H1 (cell line): ENCODE results near the gene KLHL36. TPM values are rescaled to one million over a fixed set of nuclear protein-coding genes. Genes with fewer than 3 reads are reported as not detected.
"Not testable (repeated sequence)": the region's sequence is repeated elsewhere in the genome, so short reads cannot be mapped to it uniquely, and the experiment has no call there.

Experiments used
- CTCF ChIA-PET: fragments of 300-600 bp; sonication (Branson Sonifier 250); formaldehyde crosslinking; loops from one replicate; lab custom pipeline; 2021; ENCODE audit not compliant: partially characterized antibody; lab: Charles Lee
- POLR2A ChIA-PET: fragments of 300-600 bp; sonication (Branson Sonifier 250); formaldehyde crosslinking; loops from one replicate; lab custom pipeline; 2021; ENCODE audit warnings: inconsistent platforms; ENCODE audit not compliant: partially characterized antibody; lab: Charles Lee
- DNase-seq, 2 experiments: peaks; one replicate each; pipeline versions ENCODE4 v3.0.0 to v3.0.0-alpha.2; 2010 to 2022; ENCODE audit warnings: low spot score in 2 of 2, low read depth in 1 of 2, mixed read lengths in 1 of 2
- FAIRE-seq: peaks from 2 replicates; lab custom pipeline; 2011; peaks lifted over from hg19 to GRCh38; lab: Jason Lieb, UNC
- H2AFZ ChIP-seq: 2 replicates; pipeline ENCODE4 v1.8.1; 2012; ENCODE audit warnings: low read length, inconsistent platforms
- H2AK5ac ChIP-seq: 2 replicates; pipeline ENCODE4 v1.6.1; 2013; ENCODE audit warnings: low read depth, low read length
- H2BK120ac ChIP-seq: replicated peaks from 2 replicates; pipeline ENCODE3; 2013; ENCODE audit warnings: low read depth, low read length, inconsistent platforms
- H2BK12ac ChIP-seq: 2 replicates; pipeline ENCODE4 v1.6.1; 2013; ENCODE audit warnings: low read depth, low read length
- H2BK15ac ChIP-seq: 2 replicates; pipeline ENCODE4 v1.6.1; 2013; ENCODE audit warnings: low read length
- H2BK20ac ChIP-seq: 2 replicates; pipeline ENCODE4 v1.6.1; 2013; ENCODE audit warnings: low read length
- H2BK5ac ChIP-seq: 2 replicates; pipeline ENCODE4 v1.6.1; 2013; ENCODE audit warnings: low read depth, low read length
- H3K14ac ChIP-seq: 2 replicates; pipeline ENCODE4 v1.6.1; 2013; ENCODE audit warnings: inconsistent platforms; ENCODE audit not compliant: insufficient read length
- H3K18ac ChIP-seq: 2 replicates; pipeline ENCODE4 v1.6.1; 2013; ENCODE audit warnings: low read length; ENCODE audit errors: extremely low read depth
- H3K23ac ChIP-seq: 2 replicates; pipeline ENCODE4 v1.6.1; 2013; ENCODE audit warnings: inconsistent platforms; ENCODE audit not compliant: insufficient read length
- H3K23me2 ChIP-seq: 2 replicates; pipeline ENCODE4 v1.6.1; 2013; ENCODE audit warnings: low read depth, low read length
- H3K27ac ChIP-seq: 2 replicates; pipeline ENCODE4 v1.6.1; 2011; ENCODE audit warnings: low read depth, low read length, inconsistent platforms
- H3K27me3 ChIP-seq, 4 experiments: replicated peaks in 1 of 4; 1 replicate in 1 of 4; 2 replicates in 3 of 4; pipeline versions ENCODE4 v1.6.1 to v1.8.1; 2011 to 2013; ENCODE audit warnings: low read length in 3 of 4, mild to moderate bottlenecking in 3 of 4, inconsistent platforms in 2 of 4, mixed read lengths in 2 of 4, moderate library complexity in 1 of 4; ENCODE audit not compliant: control insufficient read depth in 3 of 4, insufficient read depth in 3 of 4; ENCODE audit errors: extremely low read depth in 1 of 4
- H3K36me3 ChIP-seq, 4 experiments: 2 replicates each; pipeline versions ENCODE4 v1.6.1 to v1.8.1; 2011 to 2013; ENCODE audit warnings: mild to moderate bottlenecking in 4 of 4, low read length in 3 of 4, moderate library complexity in 2 of 4, control low read depth in 1 of 4, inconsistent platforms in 1 of 4; ENCODE audit not compliant: insufficient read depth in 4 of 4, control insufficient read depth in 2 of 4
- H3K4ac ChIP-seq: replicated peaks from 2 replicates; pipeline ENCODE3; 2013; ENCODE audit warnings: low read length, low read depth, mixed read lengths, inconsistent platforms; ENCODE audit not compliant: insufficient read length
- H3K4me1 ChIP-seq, 4 experiments: replicated peaks in 1 of 4; 1 replicate in 1 of 4; 2 replicates in 3 of 4; pipeline versions ENCODE4 v1.6.1 to v1.8.1; 2011 to 2013; ENCODE audit warnings: low read length in 3 of 4, inconsistent platforms in 2 of 4, mixed read lengths in 1 of 4; ENCODE audit not compliant: insufficient read depth in 4 of 4, control insufficient read depth in 3 of 4
- H3K4me2 ChIP-seq, 2 experiments: 2 replicates each; pipeline versions ENCODE4 v1.6.1 to v1.8.1; 2011 to 2013; ENCODE audit warnings: low read depth in 2 of 2, low read length in 2 of 2, control low read depth in 1 of 2, inconsistent platforms in 1 of 2, mild to moderate bottlenecking in 1 of 2; ENCODE audit not compliant: insufficient read depth in 1 of 2
- H3K4me3 ChIP-seq, 4 experiments: fragments of 200-600, 300-600 bp in 1 of 4; sonication (generic), shearing (Covaris generic), sonication (Bioruptor Twin) in 1 of 4; 2 replicates each; pipeline versions ENCODE4 v1.5.1 to v1.8.1; 2011 to 2016; ENCODE audit warnings: low read length in 4 of 4, low read depth in 3 of 4, control low read depth in 2 of 4, inconsistent platforms in 2 of 4, mild to moderate bottlenecking in 2 of 4, mixed read lengths in 1 of 4, moderate library complexity in 1 of 4; ENCODE audit not compliant: insufficient read depth in 2 of 4; ENCODE audit errors: extremely low read depth in 1 of 4
- H3K56ac ChIP-seq: replicated peaks from 2 replicates; pipeline ENCODE3; 2013; ENCODE audit warnings: low read depth, mild to moderate bottlenecking, mixed read lengths, low read length, inconsistent platforms; ENCODE audit not compliant: insufficient read length
- H3K79me1 ChIP-seq: 2 replicates; pipeline ENCODE4 v1.6.1; 2013; ENCODE audit warnings: low read depth, low read length, control low read depth
- H3K79me2 ChIP-seq, 2 experiments: 2 replicates each; pipeline versions ENCODE4 v1.6.1 to v1.8.1; 2012 to 2013; ENCODE audit warnings: low read length in 2 of 2, mild to moderate bottlenecking in 2 of 2, inconsistent platforms in 1 of 2; ENCODE audit not compliant: insufficient read depth in 2 of 2, control insufficient read depth in 1 of 2
- H3K9ac ChIP-seq, 4 experiments: replicated peaks in 1 of 4; 1 replicate in 1 of 4; 2 replicates in 3 of 4; pipeline versions ENCODE4 v1.6.1 to v1.8.1; 2011 to 2013; ENCODE audit warnings: low read depth in 3 of 4, low read length in 3 of 4, control low read depth in 2 of 4, mild to moderate bottlenecking in 2 of 4, moderate library complexity in 2 of 4, inconsistent platforms in 1 of 4; ENCODE audit errors: extremely low read depth in 1 of 4
- H3K9me3 ChIP-seq, 2 experiments: 2 replicates each; pipeline versions ENCODE4 v1.6.1 to v1.8.1; 2012 to 2013; ENCODE audit warnings: mild to moderate bottlenecking in 2 of 2, moderate library complexity in 2 of 2, control low read depth in 1 of 2, inconsistent platforms in 1 of 2, low read depth in 1 of 2, low read length in 1 of 2, mixed read lengths in 1 of 2; ENCODE audit not compliant: insufficient read depth in 2 of 2
- H4K20me1 ChIP-seq, 2 experiments: replicated peaks in 1 of 2; 2 replicates each; pipeline versions ENCODE3 to v1.8.1; 2011 to 2013; ENCODE audit warnings: inconsistent platforms in 2 of 2, low read length in 2 of 2, mild to moderate bottlenecking in 1 of 2; ENCODE audit not compliant: insufficient read depth in 2 of 2, control insufficient read depth in 1 of 2
- H4K5ac ChIP-seq: 2 replicates; pipeline ENCODE4 v1.6.1; 2013; ENCODE audit warnings: low read length, low read depth, mixed read lengths, inconsistent platforms; ENCODE audit not compliant: insufficient read length
- H4K8ac ChIP-seq: 2 replicates; pipeline ENCODE4 v1.8.0; 2013; ENCODE audit warnings: mild to moderate bottlenecking, moderate library complexity, low read length, inconsistent platforms; ENCODE audit not compliant: insufficient read depth; ENCODE audit errors: extremely low read depth
- H4K91ac ChIP-seq: replicated peaks from 2 replicates; pipeline ENCODE3; 2013; ENCODE audit warnings: low read length, mixed read lengths, inconsistent platforms; ENCODE audit not compliant: insufficient read length
- WGBS, 2 experiments: shearing (Covaris generic) in 1 of 2; methylation state at CpG; one replicate each; pipeline versions ENCODE4 v1.1.6 to v1.1.7; 2013 to 2015; ENCODE audit warnings: low lambda C conversion rate in 2 of 2, mixed read lengths in 2 of 2, inconsistent platforms in 1 of 2, low coverage in 1 of 2, missing lambda C conversion rate in 1 of 2; ENCODE audit not compliant: insufficient replicate concordance in 2 of 2, insufficient coverage in 1 of 2, insufficient read length in 1 of 2; ENCODE audit errors: extremely low coverage in 1 of 2, missing lambda C conversion rate in 1 of 2; 5-methylcytosine and 5-hydroxymethylcytosine counted together
- polyA plus RNA-seq, 7 experiments: library from polyadenylated mRNA; depleted of rRNA in 3 of 7; stranded (reverse) in 5 of 7; unstranded in 2 of 7; fragments of >200 nt in 5 of 7; fragments of 200-250 nt in 2 of 7; gene quantifications; 1 replicate in 5 of 7; 2 replicates in 1 of 7; 4 replicates in 1 of 7; pipeline versions ENCODE4 v1.2.1 to v1.2.3, GENCODE V29; 2011 to 2013; ENCODE audit warnings: missing spikeins in 2 of 7, mixed read lengths in 2 of 7
- total RNA-seq: library from RNA; stranded (reverse); fragmentation: NEBNext Ultra II Directional; extraction: Animal tissue kit (Norgen Biotek cat#: 25700); gene quantifications from 2 replicates; pipeline ENCODE4 v1.2.1, GENCODE V29; 2021

Gene KLHL36
- total and polyA plus RNA-seq, 2 of the 8 experiments (the other 6 are each of a cell fraction or from before 2014, with no cell fraction given) = 22.9 to 33.6 TPM

DNA sequence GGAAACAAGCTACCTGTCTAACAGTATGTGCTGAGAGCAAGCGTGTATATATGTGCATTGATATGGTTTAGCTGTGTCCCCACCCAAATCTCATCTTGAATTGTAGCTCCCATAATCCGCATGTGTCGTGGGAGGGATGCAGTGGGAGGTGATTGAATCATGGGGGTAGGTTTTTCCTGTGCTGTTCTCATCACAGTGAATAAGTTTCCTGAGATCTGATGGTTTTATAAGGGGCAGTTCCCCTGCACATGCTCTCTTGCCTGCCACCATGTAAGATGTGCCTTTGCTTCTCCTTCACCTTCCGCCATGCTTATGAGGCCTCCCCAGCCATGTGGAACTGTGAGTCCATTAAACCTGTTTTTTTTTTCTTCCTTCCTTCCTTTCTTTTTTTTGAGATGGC lies 39.9 kb downstream of the KLHL36 start:
- not testable (repeated sequence) for FAIRE-seq, H4K5ac ChIP-seq, H2BK5ac ChIP-seq, H3K27ac ChIP-seq, H3K4me2 ChIP-seq, H3K23ac ChIP-seq, H3K79me1 ChIP-seq, H3K56ac ChIP-seq, H4K8ac ChIP-seq, H2BK20ac ChIP-seq, H2AFZ ChIP-seq, H3K4me3 ChIP-seq, H4K20me1 ChIP-seq, H2BK120ac ChIP-seq, H3K36me3 ChIP-seq, H3K18ac ChIP-seq, H3K27me3 ChIP-seq, H4K91ac ChIP-seq, H2BK15ac ChIP-seq, H3K14ac ChIP-seq, H3K4ac ChIP-seq, H2AK5ac ChIP-seq, DNase-seq, H3K23me2 ChIP-seq, H3K79me2 ChIP-seq, H2BK12ac ChIP-seq, H3K9me3 ChIP-seq, H3K9ac ChIP-seq
- 99% methylated on average over 4 of the region's 4 CpGs; no CpG with 5 or more reads in 1 of the 2 experiments for WGBS, 2 experiments
- ChIA-PET CTCF (interaction anchor here (0.6 to 2.5 kb wide), 5 partner anchors 15 to 276 kb away, joined by 3 to 11 read pairs (median 5); no protein-coding TSS in a partner anchor), POLR2A (interaction anchor here (1.0 to 1.2 kb wide), 3 partner anchors 10 to 80 kb away, joined by 3 to 5 read pairs (median 5); no protein-coding TSS in a partner anchor)
- peaks cover 0 to 12% (median 6%) of the 10 kb centered on the region in 4 experiments; a peak in 5 of 7 replicates for H3K4me1 ChIP-seq
